DMS114 treated with DMSO at 0.1 percent for 48 hours (cell line): ENCODE results near the gene PLEKHA3.
A peak's percentile ranks its signal among the peaks of the same experiment; 100 is the strongest.

Experiments used
- DNase-seq: peaks from one replicate; lab custom pipeline; 2025; ENCODE audit not compliant: unreplicated experiment; lab: John Stamatoyannopoulos, UW

PLEKHA3 gene

DNA sequence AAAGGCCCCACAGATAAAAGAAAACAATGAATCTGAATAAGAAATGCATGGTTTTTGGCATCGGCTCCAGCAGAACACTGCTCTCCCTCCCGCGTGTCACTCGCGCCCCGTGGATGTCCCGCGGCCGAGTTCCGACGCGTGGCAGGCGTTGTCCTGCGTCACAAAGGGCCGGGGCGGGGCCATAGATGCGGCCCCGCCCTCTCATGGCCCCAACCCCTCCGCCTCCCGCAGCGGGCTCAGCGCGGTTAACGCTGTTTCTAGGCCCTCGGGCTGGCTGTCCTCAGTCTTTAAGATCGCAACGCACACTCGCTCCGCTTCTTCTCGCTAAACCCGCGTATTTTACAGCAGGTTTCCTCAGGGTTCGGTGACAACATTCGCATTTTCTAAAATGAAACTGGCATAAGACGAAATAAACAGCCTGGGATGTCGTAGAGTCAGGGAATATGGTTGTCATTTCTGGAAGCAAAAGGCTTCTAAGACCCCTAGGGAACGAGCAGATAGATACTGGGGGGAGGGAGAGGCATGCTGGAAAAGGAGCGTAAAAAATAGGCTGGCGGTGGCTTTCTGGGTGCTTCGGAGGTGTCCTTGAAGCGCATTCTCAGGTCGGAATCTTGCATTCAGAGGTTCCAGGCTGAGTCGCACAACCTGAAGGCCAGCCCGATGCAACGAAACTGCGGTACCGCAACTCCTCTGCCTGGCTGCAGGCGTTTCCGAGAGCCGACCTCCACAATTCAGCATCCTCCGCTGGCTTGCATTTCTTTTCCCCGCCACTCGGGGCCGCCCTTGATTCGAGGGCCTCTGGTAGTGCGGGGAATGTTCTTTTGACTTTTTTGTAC is 1.6 kb upstream of the PLEKHA3 start, which contains the start of gene FKBP7:
TSS of gene FKBP7 (minus strand) at position 162 of the 836 bp plus-strand sequence. CDS start at position 61, 101 bp downstream.
- peak; percentile 57 for DNase-seq

DNA sequence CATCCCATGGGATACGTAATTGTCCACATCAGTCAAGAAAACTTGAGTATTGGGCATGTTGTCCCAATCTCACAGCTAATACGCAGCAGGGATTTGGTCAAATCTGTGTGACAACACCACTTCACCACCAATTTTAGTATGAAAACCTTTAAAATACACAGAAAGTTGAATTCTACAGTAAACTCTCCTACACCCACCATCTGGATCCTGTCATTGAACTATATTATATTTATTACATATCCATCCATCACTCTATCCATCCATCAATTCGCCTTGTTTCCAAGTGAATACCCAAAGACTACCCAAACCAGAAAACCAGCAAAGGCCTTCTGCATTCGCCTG is 1.0 kb upstream of the PLEKHA3 start:
- DNase-seq = no peak

DNA sequence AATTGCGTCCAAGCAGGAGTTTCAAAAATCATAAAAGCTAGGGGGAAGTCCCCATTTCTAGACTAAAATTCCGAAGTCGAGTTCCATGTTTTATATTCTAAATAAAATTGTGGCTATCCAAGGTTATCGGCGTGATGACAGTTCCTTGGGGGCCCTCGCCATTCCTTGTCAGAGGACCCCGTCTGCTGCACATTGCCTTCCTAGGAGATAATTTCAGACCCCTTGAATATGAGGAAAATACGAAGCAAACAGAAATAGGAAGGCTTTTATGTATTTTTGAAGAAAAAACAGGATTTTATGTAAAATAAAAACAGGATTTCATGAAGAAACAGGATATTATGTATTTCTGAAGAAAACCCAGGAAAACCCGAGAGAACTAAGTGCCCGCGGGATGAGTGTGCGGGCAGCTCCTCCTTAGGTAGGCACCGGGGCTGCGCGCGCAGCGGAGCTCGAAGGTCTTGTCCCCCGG is 465 bp upstream of the PLEKHA3 start:
- no peak for DNase-seq

DNA sequence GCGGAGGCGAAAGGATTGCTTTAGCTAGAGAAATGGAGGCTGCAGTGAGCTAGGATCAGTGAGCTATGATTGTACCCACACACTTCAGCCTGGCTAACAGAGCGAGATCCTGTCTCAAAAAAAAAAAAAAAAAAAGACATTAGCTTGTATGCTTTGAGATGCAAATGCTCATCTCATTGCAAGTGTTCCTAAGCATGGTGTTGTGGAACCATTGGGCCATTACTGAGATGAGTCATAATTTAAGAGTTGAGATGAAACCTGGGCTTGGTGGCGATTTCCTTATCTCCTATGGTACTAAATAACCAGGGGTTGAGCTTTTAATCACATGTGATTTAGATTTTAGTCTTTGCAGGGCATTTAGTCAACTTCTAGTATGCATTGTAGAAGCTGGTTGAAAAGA is 2.2 kb downstream of the PLEKHA3 start:
- DNase-seq = no peak

DNA sequence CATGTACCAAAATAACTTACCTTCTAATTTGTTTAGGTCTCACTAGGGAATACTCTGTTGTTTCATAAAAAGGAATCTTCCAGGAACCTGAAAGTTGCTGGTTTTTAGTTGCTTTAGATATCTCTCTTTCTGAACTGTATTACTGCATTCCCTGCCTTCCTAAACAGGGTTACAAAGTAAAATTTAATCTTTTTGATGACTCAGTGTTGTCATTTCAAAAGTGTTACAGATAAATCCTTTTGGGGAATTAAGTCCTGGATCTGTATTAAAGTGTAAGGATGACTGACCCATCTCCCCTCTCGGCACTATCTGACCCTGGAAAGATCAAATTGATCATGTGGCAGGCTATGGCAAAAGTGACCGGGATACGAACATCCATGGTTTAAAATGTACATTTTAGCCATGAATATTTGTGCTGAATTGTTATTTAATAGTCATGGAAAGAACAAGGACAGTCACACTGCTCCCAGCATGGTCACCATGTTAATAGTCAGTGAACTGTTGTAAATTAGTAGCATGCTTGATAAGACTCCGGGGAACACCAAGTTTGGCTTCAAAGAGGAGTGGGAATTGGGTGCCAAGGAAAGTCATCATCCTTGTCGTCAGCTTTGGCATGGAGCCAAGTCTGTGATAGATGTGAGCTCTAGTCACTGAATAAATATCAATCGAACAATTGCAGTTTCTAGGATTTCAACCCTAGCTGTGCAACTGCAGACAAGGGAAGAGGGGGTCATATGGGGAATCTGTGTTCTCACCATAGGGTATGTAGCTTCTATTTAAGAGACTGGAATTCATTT is 4.2 kb downstream of the PLEKHA3 start:
- DNase-seq = no peak

DNA sequence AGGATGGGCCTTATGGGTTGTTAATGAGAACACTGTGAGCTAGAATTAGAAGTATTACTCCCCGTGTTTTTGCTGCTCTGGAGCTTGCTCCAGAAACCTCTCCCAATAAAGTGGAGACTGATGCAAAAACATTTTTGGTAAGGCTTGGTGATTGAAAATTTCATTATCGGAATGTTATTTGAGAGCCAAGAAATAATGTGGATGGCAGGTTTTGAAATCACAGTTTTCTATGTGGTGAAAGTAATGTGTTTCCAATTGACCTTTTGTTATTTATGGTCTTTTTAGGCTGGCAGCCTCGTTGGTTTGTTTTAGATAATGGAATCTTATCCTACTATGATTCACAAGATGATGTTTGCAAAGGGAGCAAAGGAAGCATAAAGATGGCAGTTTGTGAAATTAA is 5.1 kb downstream of the PLEKHA3 start:
- DNase-seq = no peak

DNA sequence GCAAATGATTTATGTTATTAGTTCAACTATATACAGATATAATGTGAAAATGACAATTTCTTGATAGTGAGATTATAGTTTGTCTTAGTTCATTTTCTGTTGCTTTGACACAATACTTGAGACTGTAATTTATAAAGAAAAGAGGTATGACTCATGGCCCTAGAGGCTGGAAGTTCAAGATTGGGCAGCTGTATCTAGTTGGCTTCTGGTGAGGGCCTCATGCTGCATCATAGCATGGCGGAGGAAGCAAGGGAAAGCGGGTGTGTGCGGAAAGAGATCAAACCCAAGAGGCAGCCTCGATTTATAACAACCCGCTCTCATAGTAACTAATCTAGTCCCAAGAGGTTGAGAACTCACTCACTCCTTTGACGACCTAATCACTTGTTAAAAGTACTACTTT is 11.4 kb downstream of the PLEKHA3 start:
- DNase-seq = no peak

DNA sequence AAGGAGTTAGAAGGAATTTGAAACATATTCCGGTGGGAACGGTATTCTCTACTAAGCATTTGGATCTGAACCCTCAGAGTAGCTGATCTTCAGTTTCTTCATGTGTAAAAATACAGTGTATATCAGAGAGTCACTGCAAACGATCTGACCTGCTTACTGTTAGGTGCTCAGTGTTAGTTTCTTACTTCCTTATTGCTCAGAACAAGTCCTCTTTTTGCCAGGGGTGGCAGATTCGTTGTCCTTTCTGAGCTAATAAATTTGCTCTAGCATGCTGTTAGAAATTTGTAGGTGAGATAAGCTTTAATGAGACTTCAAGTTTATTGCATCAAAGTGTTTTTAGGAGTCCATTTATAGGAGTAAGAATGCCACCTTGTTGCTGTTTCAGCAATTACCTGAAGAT is 15.8 kb downstream of the PLEKHA3 start:
- DNase-seq = no peak

DNA sequence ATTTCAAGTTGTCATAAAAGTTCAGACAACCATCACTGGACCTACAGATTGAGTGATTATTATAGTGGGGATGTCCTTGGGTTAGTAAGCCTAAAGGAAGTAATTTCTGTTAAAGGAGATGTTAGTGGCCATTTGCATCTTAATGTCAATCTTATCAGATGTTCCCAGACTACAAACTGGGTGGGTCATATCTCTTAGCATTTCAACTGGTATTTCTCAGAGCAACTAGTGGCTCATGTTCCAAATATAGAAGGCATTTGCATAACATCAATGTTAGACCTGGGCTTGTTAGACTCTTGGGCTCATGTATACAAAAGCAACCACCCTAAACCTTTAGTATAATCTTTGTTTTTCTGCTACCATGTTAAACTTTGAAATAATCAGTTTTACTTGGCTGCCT is 17.9 kb downstream of the PLEKHA3 start:
- DNase-seq = no peak

DNA sequence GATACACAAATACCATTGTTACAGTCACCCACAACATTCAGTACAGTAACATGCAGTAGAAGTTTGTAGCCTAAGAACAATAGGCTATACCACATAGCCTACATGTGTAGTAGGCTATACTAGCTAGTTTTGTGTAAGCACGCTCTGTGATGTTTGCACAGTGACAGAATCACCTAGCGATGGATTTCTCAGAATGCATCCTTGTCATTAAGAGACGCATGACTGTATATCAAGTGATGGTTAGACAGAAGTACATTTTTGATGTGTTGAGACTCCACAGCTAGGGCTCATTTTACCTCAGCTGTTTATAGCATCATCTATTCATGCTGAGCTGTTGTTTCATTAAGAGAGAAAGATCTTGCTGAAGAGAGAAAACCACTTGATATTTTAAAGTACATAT is 19.4 kb downstream of the PLEKHA3 start:
- no peak for DNase-seq

DNA sequence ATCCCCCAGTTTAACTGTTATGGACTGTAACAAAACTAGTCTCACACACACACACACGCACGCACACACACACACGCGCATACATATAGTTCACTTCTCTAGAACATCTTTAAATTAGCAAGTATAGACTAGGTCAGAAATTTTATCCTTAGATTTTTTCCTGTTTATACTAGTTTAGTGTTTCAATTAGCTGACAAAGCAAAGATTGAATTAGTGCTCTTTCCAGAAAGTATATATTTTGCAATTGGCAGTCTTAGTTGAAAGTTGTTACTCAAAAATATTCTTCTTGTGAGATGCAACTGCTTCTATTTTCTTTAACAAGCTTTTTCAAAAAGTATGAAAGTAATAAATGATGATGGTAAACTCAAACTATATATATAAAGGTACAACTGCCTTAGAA is 22.5 kb downstream of the PLEKHA3 start:
- DNase-seq = no peak

DNA sequence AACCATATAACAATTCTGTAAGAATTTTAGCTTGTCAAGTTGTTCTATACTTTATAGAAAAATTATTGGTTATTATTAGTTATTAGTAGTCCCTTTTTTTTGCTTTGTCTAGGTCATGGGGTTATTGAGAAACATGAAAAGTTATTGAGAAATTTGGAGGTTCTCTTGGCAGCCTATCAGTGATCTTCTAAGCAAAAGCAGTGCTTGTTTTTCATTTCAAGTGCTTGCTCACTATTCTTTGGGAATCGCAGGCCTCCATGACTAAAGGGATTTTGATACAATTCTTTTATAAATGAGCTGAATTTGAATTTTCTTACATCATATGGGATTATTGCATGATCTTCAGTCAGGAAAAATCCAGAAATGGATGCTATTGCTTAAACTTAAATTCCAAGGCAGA is 25.8 kb downstream of the PLEKHA3 start:
- DNase-seq = no peak

DNA sequence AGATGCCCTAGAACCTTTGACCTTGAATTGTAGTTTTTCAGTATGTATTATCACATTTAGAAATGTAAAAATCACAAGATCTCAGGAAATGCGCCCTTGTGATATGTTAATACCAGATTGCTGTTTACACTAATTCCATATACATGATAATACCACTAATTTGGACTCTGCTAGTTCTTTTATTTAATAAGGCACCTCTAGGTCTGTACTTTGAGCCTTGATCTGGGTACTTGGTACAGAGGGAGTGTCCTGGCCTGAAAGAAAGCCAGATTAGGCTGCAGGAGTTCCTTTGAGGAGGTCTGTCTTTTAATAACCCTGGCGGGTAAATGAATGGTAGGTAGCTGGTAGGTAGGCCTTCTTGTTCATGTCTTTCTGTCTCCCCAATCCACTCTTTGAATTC is 26.3 kb downstream of the PLEKHA3 start:
- no peak for DNase-seq

DNA sequence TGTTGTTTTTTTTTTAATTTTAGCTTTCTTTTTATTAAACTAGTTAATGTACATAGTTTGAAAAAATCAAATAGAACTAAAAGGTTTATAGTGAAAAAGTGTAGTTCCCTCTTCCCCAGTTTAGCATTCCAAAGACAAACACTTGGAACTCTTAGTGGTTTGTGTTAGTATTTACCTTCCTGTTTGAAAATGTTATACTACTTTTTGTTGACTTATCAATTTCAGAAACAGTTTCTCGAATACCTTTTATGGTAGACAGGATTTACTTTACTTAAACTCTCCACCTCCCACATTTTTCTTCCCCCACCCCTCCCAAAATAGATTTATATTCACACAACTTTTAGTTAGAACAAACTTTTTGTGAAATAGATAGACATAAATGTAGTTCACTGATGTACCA is 26.7 kb downstream of the PLEKHA3 start:
- no peak for DNase-seq

DNA sequence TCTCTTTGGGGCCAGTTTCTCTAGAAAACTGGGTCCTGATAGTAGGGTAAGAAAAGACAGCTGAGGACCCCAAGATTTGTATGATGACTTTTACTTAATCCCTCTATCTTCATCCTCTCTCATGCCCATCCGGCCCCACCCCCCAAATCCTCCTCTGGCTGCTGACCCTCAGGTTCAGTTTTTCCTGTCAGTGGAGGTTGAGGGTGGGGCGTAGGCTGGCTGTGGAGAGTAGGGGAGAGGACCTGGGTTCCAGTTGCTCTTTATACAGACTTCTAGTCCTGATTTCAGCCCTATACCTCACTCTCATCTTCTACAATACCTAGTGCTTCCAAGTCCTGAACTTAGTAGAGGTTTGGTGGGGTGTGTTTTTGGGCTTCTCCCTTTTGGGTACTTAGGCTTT is 28.4 kb downstream of the PLEKHA3 start:
- DNase-seq = no peak

DNA sequence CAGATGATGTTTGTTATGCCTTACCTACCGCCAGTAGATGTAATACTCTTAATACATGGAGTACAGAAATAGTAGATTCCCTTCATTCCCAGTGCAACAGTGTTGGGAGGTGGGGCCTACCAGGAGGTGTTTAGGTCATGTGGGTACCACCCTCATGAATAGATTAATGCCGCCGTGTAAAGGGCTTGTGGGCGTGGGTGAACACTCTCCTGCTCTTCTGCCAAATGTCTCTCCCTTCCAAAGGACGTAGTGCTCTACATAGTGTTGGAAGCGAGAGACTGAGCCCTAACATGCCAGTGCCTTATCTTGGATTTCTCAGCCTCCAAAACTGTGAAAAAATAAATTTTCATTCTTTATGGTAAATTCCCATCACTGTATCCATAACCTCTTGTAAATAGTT is 30.1 kb downstream of the PLEKHA3 start:
- no peak for DNase-seq

DNA sequence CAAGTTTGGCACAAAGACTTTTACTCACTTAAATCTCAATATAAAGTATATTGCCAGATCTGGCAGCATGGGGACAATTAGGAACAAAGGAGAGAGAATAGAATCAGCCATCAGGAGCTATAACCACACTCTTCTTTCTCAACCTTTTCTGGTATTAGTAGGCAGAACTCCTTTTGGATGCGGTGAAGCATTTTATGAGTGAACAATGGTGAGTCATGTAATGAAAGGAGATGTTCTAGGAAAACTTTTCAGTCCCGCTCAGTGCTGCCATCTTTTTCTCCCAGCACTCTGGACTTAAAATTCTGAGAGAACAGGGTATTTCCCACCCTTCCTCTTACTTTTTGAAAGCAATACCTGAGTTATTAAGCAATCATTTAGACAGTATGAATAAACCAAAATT is 32.2 kb downstream of the PLEKHA3 start:
- DNase-seq = no peak

DNA sequence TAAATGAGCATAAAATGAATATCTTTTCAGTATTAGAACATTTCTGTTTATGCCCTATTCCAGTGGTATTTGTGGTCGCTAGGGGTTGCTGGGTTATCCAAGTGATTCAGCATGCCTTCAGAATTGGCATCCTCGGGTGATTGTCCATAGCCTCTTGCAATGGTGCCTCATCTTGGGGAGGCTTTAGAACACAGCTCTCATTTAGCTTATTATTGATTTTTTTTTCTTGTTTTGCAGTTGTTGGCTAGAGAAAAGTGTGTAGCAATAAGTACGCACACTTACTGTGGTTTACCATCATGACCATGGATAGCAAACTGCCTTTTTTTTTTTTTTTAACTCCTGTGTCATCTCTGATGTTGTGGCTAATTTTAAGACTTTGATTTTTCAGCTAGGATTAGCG is 33.6 kb downstream of the PLEKHA3 start:
- DNase-seq = no peak

DNA sequence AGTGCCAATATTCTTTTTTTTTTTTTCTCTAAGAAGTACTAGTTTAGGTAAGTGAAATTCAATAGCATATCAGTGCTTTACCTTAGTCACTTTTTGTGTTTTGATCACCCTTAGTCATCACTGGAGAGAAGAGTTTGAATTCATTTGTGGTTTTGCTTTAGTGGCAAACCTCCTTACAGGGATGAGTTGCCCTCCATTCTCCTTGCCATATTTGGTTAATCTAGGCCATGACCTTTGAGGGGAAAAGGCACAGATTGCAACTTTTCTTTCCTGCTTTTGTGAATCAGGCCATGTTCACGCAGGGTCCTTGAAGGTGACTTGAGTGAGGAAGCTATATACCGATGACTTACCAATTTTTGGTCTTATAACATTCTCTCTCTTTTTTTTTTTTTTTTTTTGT is 34.4 kb downstream of the PLEKHA3 start:
- no peak for DNase-seq

DNA sequence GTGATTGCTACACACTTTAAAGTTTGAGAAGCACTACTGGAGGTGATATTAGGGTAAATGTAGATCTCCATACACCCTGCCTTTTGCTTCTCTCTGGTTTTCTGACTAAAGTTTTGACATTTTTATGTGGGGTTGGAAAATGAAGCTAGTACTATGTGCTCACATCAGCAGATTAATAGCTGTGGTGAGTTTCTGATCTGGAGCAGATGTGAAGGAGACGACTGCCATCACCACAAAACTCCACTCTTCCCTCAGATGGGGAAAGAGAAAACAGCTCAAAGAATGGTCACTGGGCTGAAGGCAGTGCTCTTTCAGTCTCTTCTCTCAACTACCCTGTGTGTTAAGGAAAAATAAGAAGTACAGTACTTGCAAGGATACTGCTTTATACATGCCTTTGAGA is 37.2 kb downstream of the PLEKHA3 start:
- DNase-seq = no peak

DNA sequence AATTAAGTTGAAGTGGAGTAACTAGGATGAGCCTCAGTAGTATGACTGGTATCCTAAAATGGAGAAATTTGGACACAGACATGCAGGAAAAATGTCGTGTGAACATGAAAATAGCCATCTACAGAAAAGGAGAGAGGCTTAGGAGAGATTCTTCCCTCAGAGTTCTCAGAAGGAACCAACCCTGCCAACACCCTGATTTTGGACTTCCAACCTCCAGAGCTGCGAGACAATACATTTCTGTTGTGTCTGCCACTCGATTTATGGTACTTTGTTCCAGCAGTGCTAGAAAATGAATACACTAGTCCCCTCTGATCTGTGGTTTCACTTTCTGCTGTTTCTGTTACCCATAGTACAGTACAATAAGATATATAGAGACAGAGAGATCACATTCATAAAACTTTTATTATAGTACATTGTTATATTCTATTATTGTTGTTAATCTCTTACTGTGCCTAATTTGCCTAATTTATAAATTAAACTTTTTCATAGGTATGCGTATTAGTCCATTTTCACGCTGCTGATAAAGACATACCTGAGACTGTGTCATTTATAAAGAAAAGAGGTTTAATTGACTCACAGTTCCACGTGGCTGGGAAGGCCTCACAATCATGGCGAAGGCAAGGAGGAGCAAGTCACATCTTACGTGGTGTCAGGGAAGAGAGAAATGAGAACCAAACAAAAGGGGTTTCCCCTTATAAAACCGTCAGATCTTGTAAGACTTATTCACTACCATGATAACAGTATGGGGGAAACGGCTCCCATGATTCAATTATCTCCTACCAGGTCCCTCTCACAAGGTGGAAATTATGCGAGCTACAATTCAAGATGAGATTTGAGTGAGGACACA is 41.3 kb downstream of the PLEKHA3 start:
- no peak for DNase-seq
